A549 (cell line): ENCODE results near the gene CD81. TPM values are rescaled to one million over a fixed set of nuclear protein-coding genes. Genes with fewer than 3 reads are reported as not detected.

ENCODE experiments used
- ATAC-seq, 2 experiments: fragments of 200-7000 bp in 1 of 2; fragments of >200 bp in 1 of 2; cut with Nextera tagmentation in 1 of 2; cut with Tn5 transposase in 1 of 2; 3 replicates each; pipeline versions ENCODE4 v1.8.0 to v1.9.1; 2018 to 2020; ENCODE audit warnings: mild to moderate bottlenecking in 1 of 2, moderate library complexity in 1 of 2
- CTCF ChIA-PET: fragments of 300-600 bp; sonication (Branson Sonifier 250); formaldehyde crosslinking; extraction: SDS; loops from one replicate; lab custom pipeline; 2021; ENCODE audit warnings: antibody characterized with exemption, inconsistent platforms; lab: Yijun Ruan, JAX
- POLR2A ChIA-PET: fragments of 350-600 bp; formaldehyde crosslinking; extraction: SDS; loops from one replicate; lab custom pipeline; 2021; ENCODE audit warnings: antibody characterized with exemption, inconsistent platforms; lab: Yijun Ruan, JAX
- DNase-seq, 2 experiments: peaks; one replicate each; pipeline versions ENCODE4 v3.0.0 to v3.0.0-alpha.2; 2011 to 2016; ENCODE audit warnings: low read depth in 1 of 2, low spot score in 1 of 2
- FAIRE-seq: peaks from 2 replicates; lab custom pipeline; 2011; peaks lifted over from hg19 to GRCh38; lab: Jason Lieb, UNC
- H3K27ac ChIP-seq, 2 experiments: fragments of >200 bp; sonication (Bioruptor Twin); formaldehyde crosslinking; 3 replicates each; pipeline ENCODE4 v1.5.1; 2016 to 2017
- H3K4me1 ChIP-seq: fragments of >200 bp; sonication (Bioruptor Twin); formaldehyde crosslinking; 3 replicates; pipeline ENCODE4 v1.6.1; 2016
- H3K4me2 ChIP-seq: fragments of >200 bp; sonication (Bioruptor Twin); formaldehyde crosslinking; 3 replicates; pipeline ENCODE4 v1.6.1; 2016
- H3K4me3 ChIP-seq: fragments of >200 bp; sonication (Bioruptor Twin); formaldehyde crosslinking; 3 replicates; pipeline ENCODE4 v1.5.1; 2016
- H3K9me3 ChIP-seq: fragments of >200 bp; sonication (Bioruptor Twin); formaldehyde crosslinking; 3 replicates; pipeline ENCODE4 v1.6.1; 2016
- BCL3 ChIP-seq: fragments of >200 bp; sonication (Bioruptor Twin); formaldehyde crosslinking; IDR thresholded peaks from 3 replicates; pipeline ENCODE4 v1.6.1; 2016
- CBX2 ChIP-seq: fragments of 200-600 bp; sonication (generic); IDR thresholded peaks from 2 replicates; pipeline ENCODE4 v1.6.1; 2016; ENCODE audit warnings: low read depth, mild to moderate bottlenecking, borderline replicate concordance
- CHD2 ChIP-seq: fragments of 150-350 bp; IDR thresholded peaks from 2 replicates; pipeline ENCODE4 v1.6.1; 2014; ENCODE audit warnings: low read length; ENCODE audit not compliant: partially characterized antibody
- EHF ChIP-seq: fragments of 250-450 bp; sonication (Bioruptor Pico); IDR thresholded peaks from 2 replicates; pipeline ENCODE4 v1.5.0; 2020; ENCODE audit warnings: mild to moderate bottlenecking
- EHMT2 ChIP-seq: fragments of 200-600 bp; sonication (generic); IDR thresholded peaks from 2 replicates; pipeline ENCODE4 v1.6.1; 2016; ENCODE audit warnings: antibody characterized with exemption, low read depth, mild to moderate bottlenecking, moderate library complexity
- FOSB ChIP-seq: fragments of 250-450 bp; sonication (Bioruptor Pico); IDR thresholded peaks from 2 replicates; pipeline ENCODE4 v1.5.0; 2020; ENCODE audit warnings: mild to moderate bottlenecking, moderate library complexity
- FOSL2 ChIP-seq, 2 experiments: fragments of 450-650 bp in 1 of 2; fragments of >200 bp in 1 of 2; sonication (Bioruptor Twin) in 1 of 2; formaldehyde crosslinking; IDR thresholded peaks; 2 replicates each; pipeline versions ENCODE4 v1.5.0 to v1.6.1; 2016 to 2020; ENCODE audit warnings: mild to moderate bottlenecking in 1 of 2, moderate library complexity in 1 of 2
- HMGXB4 ChIP-seq: fragments of 250-450 bp; sonication (Bioruptor Pico); IDR thresholded peaks from 2 replicates; pipeline ENCODE4 v1.5.0; 2021; ENCODE audit warnings: mild to moderate bottlenecking, moderate library complexity, borderline replicate concordance
- HOXB13 ChIP-seq: fragments of 250-450 bp; sonication (Bioruptor Pico); IDR thresholded peaks from 2 replicates; pipeline ENCODE4 v1.5.0; 2020; ENCODE audit warnings: low read depth, mild to moderate bottlenecking, moderate library complexity
- HOXB5 ChIP-seq: fragments of 250-450 bp; sonication (Bioruptor Pico); IDR thresholded peaks from 2 replicates; pipeline ENCODE4 v1.5.0; 2020; ENCODE audit warnings: mild to moderate bottlenecking, moderate library complexity
- JUNB ChIP-seq: fragments of >200 bp; sonication (Bioruptor Twin); formaldehyde crosslinking; IDR thresholded peaks from 2 replicates; pipeline ENCODE4 v1.6.1; 2016
- MAFK ChIP-seq: fragments of 450-650 bp; IDR thresholded peaks from 2 replicates; pipeline ENCODE4 v1.6.1; 2014; ENCODE audit not compliant: partially characterized antibody
- MAX ChIP-seq: IDR thresholded peaks from 2 replicates; pipeline ENCODE4 v1.6.1; 2012
- MAZ ChIP-seq: fragments of 150-350 bp; IDR thresholded peaks from 2 replicates; pipeline ENCODE4 v1.6.1; 2014; ENCODE audit warnings: antibody characterized with exemption, low read depth, low read length, borderline replicate concordance
- NFE2L2 ChIP-seq: fragments of 150-350 bp; conservative IDR thresholded peaks from 2 replicates; pipeline ENCODE4 v1.6.1; 2014; ENCODE audit warnings: low read length
- NPAS2 ChIP-seq: fragments of 250-450 bp; sonication (Bioruptor Pico); IDR thresholded peaks from 2 replicates; pipeline ENCODE4 v1.8.0; 2022; ENCODE audit warnings: mild to moderate bottlenecking, moderate library complexity, borderline replicate concordance
- PHF8 ChIP-seq: fragments of 200-600 bp; sonication (generic); IDR thresholded peaks from 2 replicates; pipeline ENCODE4 v1.6.1; 2016; ENCODE audit warnings: low read depth, mild to moderate bottlenecking, antibody characterized with exemption, moderate library complexity, borderline replicate concordance
- POLR2AphosphoS2 ChIP-seq: conservative IDR thresholded peaks from 2 replicates; pipeline ENCODE4 v1.6.1; 2012; ENCODE audit warnings: low read length, improper control_type of control experiment, inconsistent platforms
- RARB ChIP-seq: fragments of 250-450 bp; sonication (Bioruptor Pico); IDR thresholded peaks from 2 replicates; pipeline ENCODE4 v1.8.0; 2021; ENCODE audit warnings: mild to moderate bottlenecking, moderate library complexity
- RCOR1 ChIP-seq: fragments of 150-350 bp; IDR thresholded peaks from 2 replicates; pipeline ENCODE4 v1.6.1; 2014; ENCODE audit warnings: antibody characterized with exemption, low read length, low read depth
- SMC3 ChIP-seq: fragments of >200 bp; sonication (Bioruptor Twin); formaldehyde crosslinking; IDR thresholded peaks from 3 replicates; pipeline ENCODE4 v1.6.1; 2018; ENCODE audit warnings: inconsistent platforms
- SREBF2 ChIP-seq: fragments of 450-650 bp; IDR thresholded peaks from 2 replicates; pipeline ENCODE4 v1.6.1; 2014; ENCODE audit warnings: mild to moderate bottlenecking, moderate library complexity
- TP53 ChIP-seq: fragments of 250-450 bp; sonication (Bioruptor Pico); IDR thresholded peaks from 2 replicates; pipeline ENCODE4 v1.5.0; 2021; ENCODE audit warnings: mild to moderate bottlenecking, moderate library complexity
- ZNF302 ChIP-seq: fragments of 250-450 bp; sonication (Bioruptor Pico); IDR thresholded peaks from 2 replicates; pipeline ENCODE4 v1.9.0; 2021; ENCODE audit warnings: inconsistent platforms, mild to moderate bottlenecking, moderate library complexity
- WGBS: methylation state at CpG from one replicate; pipeline ENCODE4 v1.1.6; 2017; ENCODE audit errors: missing lambda C conversion rate; 5-methylcytosine and 5-hydroxymethylcytosine counted together
- polyA plus RNA-seq, 4 experiments: library from polyadenylated mRNA; depleted of rRNA in 3 of 4; stranded (reverse); fragments of >200 nt; fragmentation: RNase III in 1 of 4; extraction: RNeasy Plus Mini Kit Qiagen cat#74134 plus additional on column Dnase treatment in 1 of 4; gene quantifications; 2 replicates in 3 of 4; 3 replicates in 1 of 4; pipeline ENCODE4 v1.2.3, GENCODE V29; 2011 to 2017

Gene CD81
- polyA plus RNA-seq, 2 of the 4 experiments (the other 2 are of a cell fraction): 125 to 247 TPM

GRCh38 chr11:2417856-2418692 lies 41.0 kb downstream of the CD81 start:
- Histone ChIP-seq H3K4me2 (no peak overlapping the region), H3K4me3 (no peak overlapping the region), H3K4me1 (no peaks in the 10 kb centered on the region), H3K27ac (no peak overlapping the region), H3K9me3 (no peaks in the 10 kb centered on the region)
- FAIRE-seq: no peak
- no peak for TF ChIP-seq SREBF2
- no peak for TF ChIP-seq MAFK
- no peak for TF ChIP-seq CBX2
- no peak for TF ChIP-seq TP53 (CRISPR knock-in tag)
- TF ChIP-seq SMC3: no peak
- no peak for TF ChIP-seq FOSL2 (IDR thresholded peaks at IDR 0.05)
- TF ChIP-seq FOSL2 (CRISPR knock-in tag; IDR thresholded peaks at IDR 0.05): no peak
- no peak for TF ChIP-seq HOXB13 (CRISPR knock-in tag)
- TF ChIP-seq HMGXB4 (CRISPR knock-in tag): no peak
- no peak for TF ChIP-seq EHF (CRISPR knock-in tag)
- TF ChIP-seq BCL3: no peak
- no peak for TF ChIP-seq JUNB
- TF ChIP-seq RCOR1: no peak
- TF ChIP-seq CHD2: no peak
- TF ChIP-seq NPAS2 (CRISPR knock-in tag): no peak
- no peak for TF ChIP-seq HOXB5 (CRISPR knock-in tag)
- TF ChIP-seq MAX: no peak
- no peak for TF ChIP-seq NFE2L2
- no peak for TF ChIP-seq POLR2AphosphoS2
- no peak for TF ChIP-seq PHF8
- DNase-seq: no peak
- ChIA-PET CTCF (interaction anchor here (0.8 to 31.0 kb wide), 14 partner anchors 10 to 262 kb away, joined by 3 to 903 read pairs (median 15); partner anchors contain the start of genes C11orf21, TSPAN32 and TSSC4), POLR2A (no interaction called here)
- no peak for ATAC-seq
- 44% methylated on average over 9 of the region's 30 CpGs for WGBS

GRCh38 chr11:2418693-2419360 lies 41.7 kb downstream of the CD81 start:
- H3K4me2 ChIP-seq: no peak overlapping the region
- DNase-seq (no peak), FAIRE-seq (no peak), ATAC-seq (no peak)
- TF ChIP-seq CBX2 (no peak), EHMT2 (no peak), MAZ (no peak), ZNF302 (CRISPR knock-in tag) (no peak), MAX (no peak), NPAS2 (CRISPR knock-in tag) (no peak), CHD2 (no peak), FOSB (no peak), TP53 (CRISPR knock-in tag) (no peak), RARB (CRISPR knock-in tag) (no peak), EHF (CRISPR knock-in tag) (no peak)
- H3K4me1 ChIP-seq: no peaks in the 10 kb centered on the region
- WGBS: 53% methylated on average over 20 of the region's 21 CpGs
- no peaks in the 10 kb centered on the region for H3K9me3 ChIP-seq
- CTCF ChIA-PET: interaction anchor here (0.7 to 31.0 kb wide), 37 partner anchors 9 to 484 kb away, joined by 3 to 903 read pairs (median 10); partner anchors contain the start of genes C11orf21, CD81, TH and TSPAN32
- H3K27ac ChIP-seq: no peak overlapping the region
- H3K4me3 ChIP-seq: no peak overlapping the region
- POLR2A ChIA-PET: interaction anchor here (0.5 kb wide), 1 partner anchor 41 kb away, joined by 3 read pairs; no protein-coding TSS in a partner anchor
